ENCODE results near the gene AMELX.

AMELX gene

DNA sequence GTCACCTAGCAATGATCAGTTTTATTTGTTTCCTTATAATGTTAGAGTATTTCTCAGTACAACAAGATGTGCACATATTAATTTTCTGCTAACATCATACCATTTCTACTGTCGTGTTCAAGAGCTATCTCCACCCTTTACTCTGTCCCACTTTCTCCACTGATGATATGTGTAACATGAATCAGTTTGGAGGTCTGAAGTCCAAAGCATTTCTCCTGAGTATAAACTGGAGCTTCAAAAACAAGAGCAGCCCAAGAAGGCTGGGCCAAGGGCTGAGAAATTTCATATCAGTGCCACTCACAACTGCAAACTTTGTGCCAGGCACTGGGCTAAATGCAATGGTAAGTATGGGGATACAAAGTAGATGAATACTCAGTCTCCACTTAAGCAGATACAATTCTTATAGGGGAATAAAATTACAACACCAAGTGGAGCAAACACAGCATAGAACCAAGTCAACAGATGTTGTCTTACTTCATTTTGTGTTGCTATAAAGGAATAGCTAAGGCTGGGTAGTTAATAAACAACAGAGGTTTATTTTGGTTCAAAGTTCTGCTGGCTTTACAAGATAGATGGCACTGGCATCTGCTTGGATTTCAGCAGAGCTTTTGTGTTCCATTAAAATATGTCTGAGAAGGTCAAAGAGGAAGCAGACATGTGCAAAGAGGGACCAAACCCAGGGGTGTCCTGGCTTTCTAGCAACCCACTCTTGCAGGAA is 44.2 kb downstream of the AMELX start:
- Histone ChIP-seq H3K4me3 (no peak overlapping the region), H3K9me3 (no peaks in the 10 kb centered on the region), H3K27me3 (no peaks in the 10 kb centered on the region), H3K27ac (no peak overlapping the region), H3K36me3 (no peaks in the 10 kb centered on the region), H3K4me1 (peaks cover 0 to 9% (median 0%) of the 10 kb centered on the region in 4 donors)
- intact Hi-C loops (cut with DNase I; ENCODE audit: low total_unique reads), result no loop called here
- TF ChIP-seq, protein P1, sequence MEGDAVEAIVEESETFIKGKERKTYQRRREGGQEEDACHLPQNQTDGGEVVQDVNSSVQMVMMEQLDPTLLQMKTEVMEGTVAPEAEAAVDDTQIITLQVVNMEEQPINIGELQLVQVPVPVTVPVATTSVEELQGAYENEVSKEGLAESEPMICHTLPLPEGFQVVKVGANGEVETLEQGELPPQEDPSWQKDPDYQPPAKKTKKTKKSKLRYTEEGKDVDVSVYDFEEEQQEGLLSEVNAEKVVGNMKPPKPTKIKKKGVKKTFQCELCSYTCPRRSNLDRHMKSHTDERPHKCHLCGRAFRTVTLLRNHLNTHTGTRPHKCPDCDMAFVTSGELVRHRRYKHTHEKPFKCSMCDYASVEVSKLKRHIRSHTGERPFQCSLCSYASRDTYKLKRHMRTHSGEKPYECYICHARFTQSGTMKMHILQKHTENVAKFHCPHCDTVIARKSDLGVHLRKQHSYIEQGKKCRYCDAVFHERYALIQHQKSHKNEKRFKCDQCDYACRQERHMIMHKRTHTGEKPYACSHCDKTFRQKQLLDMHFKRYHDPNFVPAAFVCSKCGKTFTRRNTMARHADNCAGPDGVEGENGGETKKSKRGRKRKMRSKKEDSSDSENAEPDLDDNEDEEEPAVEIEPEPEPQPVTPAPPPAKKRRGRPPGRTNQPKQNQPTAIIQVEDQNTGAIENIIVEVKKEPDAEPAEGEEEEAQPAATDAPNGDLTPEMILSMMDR (IDR thresholded peaks at IDR 0.05), result no peak
- no peak for DNase-seq

DNA sequence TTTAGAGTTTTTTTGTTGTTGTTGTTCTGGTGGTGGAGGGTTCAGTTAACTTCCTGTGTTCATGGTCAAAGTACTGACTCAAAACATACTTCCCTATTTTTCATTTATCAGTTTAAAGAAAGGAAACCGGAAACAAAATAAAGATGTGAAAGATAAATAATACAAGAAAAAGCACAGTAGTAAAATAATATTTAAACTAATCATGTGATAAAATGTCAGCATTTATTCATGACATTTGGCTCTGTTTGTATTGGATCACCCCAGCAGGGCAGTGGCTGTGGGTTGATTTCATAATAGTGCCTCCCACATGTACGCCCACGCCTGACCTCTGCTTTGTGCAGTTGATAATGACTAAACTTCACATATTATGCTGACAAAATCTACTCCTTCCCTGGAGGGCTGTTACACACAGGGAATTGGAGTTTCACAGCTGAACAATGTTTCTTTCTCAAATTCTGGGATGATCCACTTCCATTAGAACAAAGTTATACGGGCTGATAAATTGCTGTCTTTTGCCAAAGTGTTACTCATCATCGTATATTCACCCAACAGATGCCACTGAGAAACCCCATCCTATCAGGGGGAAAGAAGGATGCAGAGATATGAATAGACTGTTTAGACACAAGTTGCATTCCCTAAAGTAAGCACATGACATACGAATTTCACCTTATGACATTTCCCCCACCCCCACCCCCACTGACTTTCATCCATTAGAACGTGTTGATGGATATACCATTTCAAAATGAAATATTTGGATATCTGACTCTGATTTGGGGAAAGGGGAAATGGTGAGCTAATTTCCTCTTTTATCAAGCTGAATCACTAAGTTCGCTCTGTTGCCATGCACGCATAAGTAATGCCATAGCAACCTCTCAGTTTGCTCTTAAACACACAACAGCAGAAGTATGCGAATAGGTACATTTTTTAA is 48.3 kb downstream of the AMELX start:
- TF ChIP-seq, protein P1 (IDR thresholded peaks at IDR 0.05), result no peak
- H3K4me1 ChIP-seq, result peaks cover 0 to 9% (median 0%) of the 10 kb centered on the region in 4 donors
- no peaks in the 10 kb centered on the region for H3K36me3 ChIP-seq
- H3K27ac ChIP-seq, result peak overlapping the region in 1 of 2 donors; percentile 5
- H3K9me3 ChIP-seq, result no peaks in the 10 kb centered on the region
- H3K4me3 ChIP-seq, result no peak overlapping the region
- intact Hi-C loops (cut with DNase I; ENCODE audit: low total_unique reads), result no loop called here
- H3K27me3 ChIP-seq, result no peaks in the 10 kb centered on the region
- DNase-seq, result peak; percentile 70 to 74

DNA sequence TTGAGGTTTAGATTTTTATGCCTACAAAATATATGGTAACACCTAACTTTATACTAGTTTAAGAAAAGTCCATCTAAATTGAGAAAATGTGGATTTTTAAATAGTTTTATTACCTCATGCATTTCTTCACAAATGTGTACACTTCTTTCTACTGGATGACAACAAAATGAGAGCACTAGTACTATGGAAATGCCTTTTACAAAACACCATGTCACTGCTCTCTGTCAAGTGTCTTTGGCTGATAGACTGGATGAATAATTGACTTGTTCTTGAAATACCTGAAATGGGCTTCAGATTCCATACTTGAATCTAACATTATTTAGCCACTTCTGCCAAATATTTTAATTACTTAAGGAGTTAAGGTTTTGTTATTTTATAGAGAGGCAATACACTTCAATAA is 49.5 kb downstream of the AMELX start:
- no peaks in the 10 kb centered on the region for H3K36me3 ChIP-seq
- no peak overlapping the region for H3K4me3 ChIP-seq
- no peaks in the 10 kb centered on the region for H3K9me3 ChIP-seq
- no peak for DNase-seq
- intact Hi-C loops (cut with DNase I; ENCODE audit: low total_unique reads), result no loop called here
- no peaks in the 10 kb centered on the region for H3K27me3 ChIP-seq
- H3K4me1 ChIP-seq, result peaks cover 0 to 9% (median 0%) of the 10 kb centered on the region in 4 donors
- TF ChIP-seq, protein P1 (IDR thresholded peaks at IDR 0.05), result no peak
- H3K27ac ChIP-seq, result no peak overlapping the region

DNA sequence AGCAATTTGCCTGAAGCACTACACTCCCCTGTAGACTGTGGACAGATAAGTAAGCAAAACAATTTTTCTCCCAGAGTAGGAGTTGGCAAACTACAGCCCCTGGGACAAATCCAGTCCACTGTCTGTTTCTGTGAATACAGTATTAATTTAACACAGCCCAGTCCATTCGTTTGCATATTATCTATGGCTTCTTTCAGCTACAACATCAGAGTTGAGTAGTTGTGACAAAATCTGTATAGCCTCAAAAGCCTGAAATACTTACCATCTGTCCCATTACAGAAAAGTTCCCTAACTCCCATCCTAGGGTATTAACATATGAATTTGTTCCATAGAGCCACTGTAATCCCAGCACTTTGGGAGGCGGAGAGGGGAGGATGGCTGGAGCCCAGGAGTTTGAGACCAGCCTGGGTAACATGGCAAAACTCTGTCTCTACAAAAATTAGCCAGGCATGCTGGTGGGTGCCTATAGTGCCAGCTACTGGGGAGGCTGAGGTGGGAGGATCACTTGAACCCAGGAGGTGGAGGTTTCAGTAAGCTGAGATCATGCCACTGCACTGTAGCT is 53.0 kb downstream of the AMELX start:
- Histone ChIP-seq H3K27ac (no peak overlapping the region), H3K9me3 (no peaks in the 10 kb centered on the region), H3K27me3 (no peaks in the 10 kb centered on the region), H3K36me3 (no peaks in the 10 kb centered on the region), H3K4me3 (no peak overlapping the region), H3K4me1 (peaks cover 0 to 10% (median 0%) of the 10 kb centered on the region in 4 donors)
- DNase-seq, result no peak
- TF ChIP-seq, protein P1 (IDR thresholded peaks at IDR 0.05), result no peak
- intact Hi-C loops (cut with DNase I; ENCODE audit: low total_unique reads), result no loop called here

DNA sequence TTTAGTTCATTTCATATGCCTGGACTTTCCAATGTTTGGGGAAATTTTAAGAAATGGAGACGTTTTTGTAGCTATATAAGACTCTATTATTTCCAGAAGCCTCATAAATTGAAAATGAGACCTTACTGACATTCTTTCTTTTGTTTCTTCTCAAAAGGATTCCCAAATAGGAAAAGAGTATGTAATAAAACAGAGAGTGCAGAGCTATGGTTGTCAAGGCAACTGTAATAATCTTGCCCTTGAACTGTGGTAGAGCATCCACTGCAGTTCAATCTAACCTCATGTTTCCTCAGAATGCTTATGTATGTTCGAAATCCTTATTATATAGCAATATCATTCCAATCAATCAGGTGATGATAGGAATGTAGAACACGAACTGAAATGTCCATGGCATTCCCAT is 54.1 kb downstream of the AMELX start:
- Histone ChIP-seq H3K27ac (no peak overlapping the region), H3K4me3 (no peak overlapping the region), H3K36me3 (no peaks in the 10 kb centered on the region), H3K27me3 (no peaks in the 10 kb centered on the region), H3K9me3 (no peaks in the 10 kb centered on the region), H3K4me1 (peaks cover 0 to 12% (median 0%) of the 10 kb centered on the region in 4 donors)
- TF ChIP-seq, protein P1 (IDR thresholded peaks at IDR 0.05), result no peak
- DNase-seq, result no peak
- intact Hi-C loops (cut with DNase I; ENCODE audit: low total_unique reads), result no loop called here

Measured in tibial artery (tissue), 4 donors.